GM12878 (cell line): ENCODE measurements around the gene IL17RE. TPM values are rescaled to one million over a fixed set of nuclear protein-coding genes. Genes with fewer than 3 reads are reported as not detected.
A peak's percentile ranks its signal among the peaks of the same experiment; 100 is the strongest.

ENCODE experiments used
- ATAC-seq: fragments of 200-7000 bp; cut with Tn5 transposase; 3 replicates; pipeline ENCODE4 v1.9.1; 2020; ENCODE audit warnings: mild to moderate bottlenecking, moderate library complexity
- BruUV-seq: library from RNA; stranded (reverse); fragments of 400-500 nt; replicated peaks from 2 replicates; lab custom pipeline; 2021; lab: Mats Ljungman, UMichigan
- CTCF ChIA-PET: fragments of 300-600 bp; sonication (Branson Sonifier 250); formaldehyde crosslinking; extraction: SDS; loops from one replicate; lab custom pipeline; 2021; ENCODE audit warnings: inconsistent platforms; lab: Yijun Ruan, JAX
- POLR2A ChIA-PET: fragments of 350-600 bp; formaldehyde crosslinking; extraction: SDS; loops from one replicate; lab custom pipeline; 2021; ENCODE audit warnings: inconsistent platforms; lab: Charles Lee
- RAD21 ChIA-PET: fragments of 300-600 bp; sonication (Branson Sonifier 250); formaldehyde crosslinking; loops from one replicate; lab custom pipeline; 2023; ENCODE audit warnings: antibody characterized with exemption; ENCODE audit not compliant: unreplicated experiment; lab: Charles Lee
- SMC1A ChIA-PET: fragments of 300-600 bp; sonication (Branson Sonifier 250); formaldehyde crosslinking; loops from one replicate; lab custom pipeline; 2023; ENCODE audit not compliant: unreplicated experiment, uncharacterized antibody; lab: Charles Lee
- DNase-seq: peaks from one replicate; pipeline ENCODE4 v3.0.0-alpha.2; 2011; ENCODE audit warnings: low read depth, low spot score
- FAIRE-seq: peaks from 3 replicates; lab custom pipeline; 2011; peaks lifted over from hg19 to GRCh38; lab: Jason Lieb, UNC
- H2AFZ ChIP-seq: 2 replicates; pipeline ENCODE4 v1.6.0; 2011; ENCODE audit warnings: low read depth, low read length, control low read depth; ENCODE audit not compliant: control insufficient read depth
- H3K27ac ChIP-seq: 2 replicates; pipeline ENCODE4 v1.5.1; 2011; ENCODE audit warnings: control low read depth; ENCODE audit not compliant: control insufficient read depth, insufficient read depth
- H3K27me3 ChIP-seq, 2 experiments: replicated peaks in 1 of 2; 2 replicates each; pipeline versions ENCODE4 v1.6.0 to v1.6.1; 2011; ENCODE audit warnings: low read length in 1 of 2; ENCODE audit not compliant: control insufficient read depth in 2 of 2, insufficient read depth in 2 of 2
- H3K36me3 ChIP-seq, 2 experiments: 2 replicates each; pipeline ENCODE4 v1.5.1; 2011; ENCODE audit warnings: low read length in 1 of 2; ENCODE audit not compliant: control insufficient read depth in 2 of 2, insufficient read depth in 2 of 2
- H3K4me1 ChIP-seq: 2 replicates; pipeline ENCODE4 v1.6.1; 2011; ENCODE audit warnings: mild to moderate bottlenecking, low read length, moderate library complexity, mixed read lengths; ENCODE audit not compliant: control insufficient read depth, insufficient read depth
- H3K4me2 ChIP-seq: 2 replicates; pipeline ENCODE4 v1.6.0; 2011; ENCODE audit warnings: control low read depth; ENCODE audit not compliant: control insufficient read depth, insufficient read depth
- H3K4me3 ChIP-seq: fragments of 200-600 bp; sonication (generic); 2 replicates; pipeline ENCODE4 v1.5.1; 2016
- H3K79me2 ChIP-seq: 2 replicates; pipeline ENCODE4 v1.6.0; 2011; ENCODE audit warnings: low read length; ENCODE audit not compliant: control insufficient read depth, insufficient read depth
- H3K9ac ChIP-seq: 2 replicates; pipeline ENCODE4 v1.8.0; 2011; ENCODE audit warnings: low read length, control low read depth, mixed read lengths; ENCODE audit not compliant: control insufficient read depth, insufficient read depth
- H3K9me3 ChIP-seq: replicated peaks from 3 replicates; pipeline ENCODE4 v1.5.1; 2011; ENCODE audit warnings: mild to moderate bottlenecking, low read length; ENCODE audit not compliant: control insufficient read depth, insufficient read depth
- H4K20me1 ChIP-seq: 2 replicates; pipeline ENCODE4 v1.6.0; 2011; ENCODE audit not compliant: control insufficient read depth, insufficient read depth
- CBX5 ChIP-seq: sonication (generic); IDR thresholded peaks from 2 replicates; pipeline ENCODE4 v1.6.1; 2016; ENCODE audit warnings: low read depth, moderate library complexity, mild to moderate bottlenecking, inconsistent platforms
- CHD1 ChIP-seq: IDR thresholded peaks from 2 replicates; pipeline ENCODE4 v1.6.1; 2012; ENCODE audit warnings: low read depth, low read length, improper control_type of control experiment
- EGR1 ChIP-seq, 2 experiments: IDR thresholded peaks; 1 replicate in 1 of 2; 2 replicates in 1 of 2; pipeline ENCODE4 v1.6.1; 2011 to 2012; ENCODE audit warnings: low read depth in 2 of 2, low read length in 2 of 2, borderline replicate concordance in 1 of 2, mild to moderate bottlenecking in 1 of 2, moderate library complexity in 1 of 2
- HDAC2 ChIP-seq: fragments of 200-600 bp; sonication (generic); IDR thresholded peaks from 2 replicates; pipeline ENCODE4 v1.6.1; 2017
- NFYB ChIP-seq: IDR thresholded peaks from 2 replicates; pipeline ENCODE4 v1.6.1; 2011; ENCODE audit warnings: low read depth, mild to moderate bottlenecking, low read length, improper control_type of control experiment, moderate library complexity; ENCODE audit not compliant: insufficient read depth
- PAX5 ChIP-seq: IDR thresholded peaks from 2 replicates; pipeline ENCODE4 v1.6.1; 2011; ENCODE audit warnings: low read depth, low read length, borderline replicate concordance
- SMC3 ChIP-seq: IDR thresholded peaks from 2 replicates; pipeline ENCODE4 v1.6.1; 2011; ENCODE audit warnings: low read length, improper control_type of control experiment, borderline replicate concordance
- SPI1 ChIP-seq: IDR thresholded peaks from 2 replicates; pipeline ENCODE4 v1.6.1; 2011; ENCODE audit warnings: low read depth, mild to moderate bottlenecking, low read length, moderate library complexity, borderline replicate concordance; ENCODE audit not compliant: insufficient read depth
- TBL1XR1 ChIP-seq: IDR thresholded peaks from 2 replicates; pipeline ENCODE4 v1.6.1; 2012; ENCODE audit warnings: low read depth, low read length, improper control_type of control experiment
- TCF12 ChIP-seq: IDR thresholded peaks from 2 replicates; pipeline ENCODE4 v1.6.1; 2011; ENCODE audit warnings: low read depth, mild to moderate bottlenecking, low read length
- WGBS: methylation state at CpG from one replicate; pipeline ENCODE4 v1.1.6; 2016; ENCODE audit warnings: low lambda C conversion rate; ENCODE audit not compliant: insufficient replicate concordance, insufficient coverage; ENCODE audit errors: missing lambda C conversion rate; 5-methylcytosine and 5-hydroxymethylcytosine counted together
- in situ Hi-C: fragments of 300-500 bp; cut with MboI; formaldehyde crosslinking; loops from 9 replicates; pipeline ENCODE4 v1.14.3; 2018; ENCODE audit warnings: mixed read lengths
- intact Hi-C: fragments of 100-400 bp; cut with micrococcal nuclease; formaldehyde crosslinking; loops from one replicate; pipeline ENCODE4 v1.14.2; 2022; ENCODE audit not compliant: unreplicated experiment
- polyA plus RNA-seq, 11 experiments: library from polyadenylated mRNA; depleted of rRNA in 4 of 11; unstranded in 6 of 11; stranded (reverse) in 5 of 11; fragments of >200 nt; fragmentation: Nextera tagmentation in 4 of 11; fragmentation: Illumina TruSeq in 1 of 11; extraction: Ambion mirVana in 4 of 11; extraction: Trizol in 1 of 11; gene quantifications; 1 replicate in 1 of 11; 2 replicates in 10 of 11; pipeline versions ENCODE4 v1.2.1 to v1.2.3, GENCODE V29; 2011 to 2016; ENCODE audit warnings: inconsistent platforms in 2 of 11, missing spikeins in 2 of 11, low read depth in 1 of 11
- total RNA-seq, 4 experiments: library from RNA; depleted of rRNA in 3 of 4; stranded (reverse); fragments of >200 nt in 3 of 4; fragmentation: Illumina TruSeq in 1 of 4; extraction: Trizol in 1 of 4; gene quantifications; 2 replicates each; pipeline versions ENCODE4 v1.2.1 to v1.2.3, GENCODE V29; 2013 to 2021

IL17RE gene
- total and polyA plus RNA-seq, 10 of the 15 experiments (the other 5 are each of a cell fraction or from before 2014, with no cell fraction given) = 0.04 to 0.51 (median 0.12) TPM; not detected in 2

DNA sequence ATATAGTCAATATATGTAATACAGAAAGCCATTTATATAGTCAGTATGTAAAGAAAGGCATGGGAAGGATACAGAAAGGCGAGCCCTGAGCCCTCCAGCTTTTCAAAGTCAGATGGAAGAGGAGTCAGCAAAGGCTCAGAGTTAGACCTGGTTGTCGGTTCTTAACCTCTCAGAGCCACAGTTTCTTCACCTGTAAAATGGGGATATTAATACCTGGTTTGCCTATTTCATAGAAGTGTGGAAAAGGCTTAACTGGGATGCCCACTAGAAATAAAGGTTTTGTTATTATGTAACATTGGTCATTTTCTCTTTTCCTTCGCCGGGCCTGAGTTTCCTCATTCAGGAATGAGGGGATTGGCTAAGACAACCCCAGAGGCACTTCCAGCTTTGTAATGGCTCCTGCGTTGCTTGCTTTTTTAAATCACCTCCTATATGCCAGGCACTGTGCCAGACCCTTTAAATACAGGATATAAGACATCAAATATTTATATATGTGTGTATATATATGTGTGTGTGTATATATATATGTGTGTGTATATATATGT, 33.4 kb downstream of the IL17RE start:
- no peaks in the 10 kb centered on the region for H4K20me1 ChIP-seq
- no peak overlapping the region for H2AFZ ChIP-seq
- ChIA-PET CTCF (interaction anchor here (0.6 kb wide), 1 partner anchor 51 kb away, joined by 3 read pairs; the partner anchor contains the start of gene EMC3), SMC1A (interaction anchor here (2.1 to 2.3 kb wide), 2 partner anchors 16 to 51 kb away, joined by 11 read pairs; partner anchors contain the start of genes EMC3 and PRRT3), POLR2A (no interaction called here), RAD21 (interaction anchor here (4.8 kb wide), 1 partner anchor 51 kb away, joined by 24 read pairs; the partner anchor contains the start of gene EMC3)
- intact Hi-C loops (loop anchor here (10.0 kb wide), 1 partner anchor 389 kb away; the partner anchor contains the start of gene SEC13), in situ Hi-C loops (no loop called here)
- H3K4me1 ChIP-seq = peaks cover 9% of the 10 kb centered on the region
- H3K27ac ChIP-seq = no peak overlapping the region
- peaks cover 0 to 2% of the 10 kb centered on the region in 2 experiments; a peak in 2 of 4 replicates for H3K36me3 ChIP-seq
- no peak for ATAC-seq
- no TSS peak for BruUV-seq
- TF ChIP-seq SMC3 (no peak), CHD1 (no peak), SPI1 (no peak), TCF12 (no peak), HDAC2 (no peak), TBL1XR1 (no peak), CBX5 (no peak), PAX5 (no peak), NFYB (no peak), EGR1 (IDR thresholded peaks at IDR 0.05; ENCODE audit: borderline replicate concordance in 1 of 2, low read depth in 2 of 2, low read length in 2 of 2) (no peak)
- H3K79me2 ChIP-seq = peaks cover 18% of the 10 kb centered on the region
- H3K4me2 ChIP-seq = peak overlapping the region; percentile 95; the same call in 1 of the 2 replicates
- no peak for FAIRE-seq
- no peak overlapping the region for H3K9ac ChIP-seq
- no peak for DNase-seq
- H3K27me3 ChIP-seq = no peaks in the 10 kb centered on the region
- no peak overlapping the region for H3K4me3 ChIP-seq
- 99% methylated on average over 5 of the region's 5 CpGs for WGBS
- H3K9me3 ChIP-seq = no peaks in the 10 kb centered on the region
